ENCODE data around the gene LRFN3.

- TF ChIP-seq CTCF (conservative IDR thresholded peaks at IDR 0.05 in 1 of 2, IDR thresholded peaks at IDR 0.05 in 1 of 2; ENCODE audit: low read depth in 1 of 2, low read length in 2 of 2), result no peak
- TF ChIP-seq EZH2 (IDR thresholded peaks at IDR 0.05; ENCODE audit: low read length, missing control alignments), result no peak
These were observed 33.2 kb upstream of the LRFN3 start for GRCh38 chr19:35902870-35903475.

Measured in fibroblast of lung (primary cell).